Fibroblast of lung (primary cell): ENCODE data around the gene LY9.

Source experiments
- EZH2 ChIP-seq: IDR thresholded peaks from 2 replicates; pipeline ENCODE4 v1.5.1; 2012; ENCODE audit warnings: low read length, control low read depth, mild to moderate bottlenecking; ENCODE audit errors: missing control alignments
- TF ChIP-seq, protein P1 (sequence below), 2 donors: IDR thresholded peaks in 1 of 2; conservative IDR thresholded peaks in 1 of 2; 1 replicate in 1 of 2; 2 replicates in 1 of 2; pipeline ENCODE4 v1.5.1; 2011 to 2012; ENCODE audit warnings: low read length in 2 of 2, control low read depth in 1 of 2, inconsistent platforms in 1 of 2, low read depth in 1 of 2, mild to moderate bottlenecking in 1 of 2

DNA sequence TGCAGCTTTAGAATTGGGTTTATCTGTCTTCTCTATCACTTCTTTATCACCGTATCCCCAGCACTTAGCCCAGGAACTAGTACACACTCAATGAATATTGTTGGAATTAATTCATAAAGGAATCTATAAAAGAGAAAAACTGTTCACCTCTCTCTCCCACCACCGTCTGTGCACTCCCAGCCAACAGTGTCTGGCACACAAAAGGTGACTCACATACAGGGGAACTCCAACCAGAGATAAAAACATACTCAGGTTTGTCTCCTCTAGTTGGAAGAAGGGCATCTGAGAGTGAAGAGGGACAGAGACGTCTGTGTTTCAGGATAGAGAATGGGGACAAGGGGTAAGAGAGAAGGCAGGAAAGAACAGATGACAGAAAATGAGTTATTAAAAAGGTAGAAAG lies 79.0 kb downstream of the LY9 start:
- TF ChIP-seq, protein P1, sequence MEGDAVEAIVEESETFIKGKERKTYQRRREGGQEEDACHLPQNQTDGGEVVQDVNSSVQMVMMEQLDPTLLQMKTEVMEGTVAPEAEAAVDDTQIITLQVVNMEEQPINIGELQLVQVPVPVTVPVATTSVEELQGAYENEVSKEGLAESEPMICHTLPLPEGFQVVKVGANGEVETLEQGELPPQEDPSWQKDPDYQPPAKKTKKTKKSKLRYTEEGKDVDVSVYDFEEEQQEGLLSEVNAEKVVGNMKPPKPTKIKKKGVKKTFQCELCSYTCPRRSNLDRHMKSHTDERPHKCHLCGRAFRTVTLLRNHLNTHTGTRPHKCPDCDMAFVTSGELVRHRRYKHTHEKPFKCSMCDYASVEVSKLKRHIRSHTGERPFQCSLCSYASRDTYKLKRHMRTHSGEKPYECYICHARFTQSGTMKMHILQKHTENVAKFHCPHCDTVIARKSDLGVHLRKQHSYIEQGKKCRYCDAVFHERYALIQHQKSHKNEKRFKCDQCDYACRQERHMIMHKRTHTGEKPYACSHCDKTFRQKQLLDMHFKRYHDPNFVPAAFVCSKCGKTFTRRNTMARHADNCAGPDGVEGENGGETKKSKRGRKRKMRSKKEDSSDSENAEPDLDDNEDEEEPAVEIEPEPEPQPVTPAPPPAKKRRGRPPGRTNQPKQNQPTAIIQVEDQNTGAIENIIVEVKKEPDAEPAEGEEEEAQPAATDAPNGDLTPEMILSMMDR (conservative IDR thresholded peaks at IDR 0.05 in 1 of 2, IDR thresholded peaks at IDR 0.05 in 1 of 2; ENCODE audit: low read depth in 1 of 2, low read length in 2 of 2): no peak
- no peak for TF ChIP-seq EZH2
